Mammary epithelial cell (primary cell): ENCODE results near the gene ZFR.

Experiments used
- EZH2 ChIP-seq: IDR thresholded peaks from 2 replicates; pipeline ENCODE4 v1.6.1; 2012; ENCODE audit warnings: low read length, inconsistent platforms, borderline replicate concordance
- TF ChIP-seq, protein P1 (sequence below), 2 donors: IDR thresholded peaks in 1 of 2; conservative IDR thresholded peaks in 1 of 2; 2 replicates each; pipeline ENCODE4 v1.5.1; 2011 to 2012; ENCODE audit warnings: inconsistent platforms in 2 of 2, low read length in 2 of 2, mild to moderate bottlenecking in 2 of 2, control low read depth in 1 of 2, low read depth in 1 of 2; ENCODE audit not compliant: insufficient read depth in 1 of 2; ENCODE audit errors: extremely low read depth in 1 of 2

DNA sequence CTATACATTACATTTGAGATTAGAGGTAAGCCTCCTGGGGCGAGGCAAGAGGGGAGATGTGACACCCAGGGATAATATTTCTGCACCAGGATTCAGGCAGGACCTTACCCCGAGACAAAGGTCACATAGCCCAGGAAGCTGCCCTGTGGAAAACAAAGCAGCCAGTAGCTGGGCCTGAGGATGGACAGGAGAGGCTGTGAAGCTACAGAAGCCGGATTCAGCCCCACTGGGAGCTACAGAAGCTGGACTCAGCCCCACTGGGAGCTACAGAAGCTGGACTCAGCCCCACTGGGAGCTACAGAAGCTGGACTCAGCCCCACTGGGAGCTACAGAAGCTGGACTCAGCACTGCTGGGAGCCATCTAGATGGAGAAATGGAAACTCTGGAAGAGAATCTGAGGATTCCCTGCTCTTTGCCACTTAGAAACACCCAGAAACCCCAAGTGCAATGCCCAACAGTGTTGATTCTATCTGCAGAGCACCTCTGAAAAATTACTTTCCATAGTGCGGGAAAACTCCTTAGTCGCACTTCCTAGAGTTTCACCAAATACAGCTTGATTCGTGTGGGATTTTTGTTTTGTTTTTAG, 46.5 kb upstream of the ZFR start:
- TF ChIP-seq, protein P1, sequence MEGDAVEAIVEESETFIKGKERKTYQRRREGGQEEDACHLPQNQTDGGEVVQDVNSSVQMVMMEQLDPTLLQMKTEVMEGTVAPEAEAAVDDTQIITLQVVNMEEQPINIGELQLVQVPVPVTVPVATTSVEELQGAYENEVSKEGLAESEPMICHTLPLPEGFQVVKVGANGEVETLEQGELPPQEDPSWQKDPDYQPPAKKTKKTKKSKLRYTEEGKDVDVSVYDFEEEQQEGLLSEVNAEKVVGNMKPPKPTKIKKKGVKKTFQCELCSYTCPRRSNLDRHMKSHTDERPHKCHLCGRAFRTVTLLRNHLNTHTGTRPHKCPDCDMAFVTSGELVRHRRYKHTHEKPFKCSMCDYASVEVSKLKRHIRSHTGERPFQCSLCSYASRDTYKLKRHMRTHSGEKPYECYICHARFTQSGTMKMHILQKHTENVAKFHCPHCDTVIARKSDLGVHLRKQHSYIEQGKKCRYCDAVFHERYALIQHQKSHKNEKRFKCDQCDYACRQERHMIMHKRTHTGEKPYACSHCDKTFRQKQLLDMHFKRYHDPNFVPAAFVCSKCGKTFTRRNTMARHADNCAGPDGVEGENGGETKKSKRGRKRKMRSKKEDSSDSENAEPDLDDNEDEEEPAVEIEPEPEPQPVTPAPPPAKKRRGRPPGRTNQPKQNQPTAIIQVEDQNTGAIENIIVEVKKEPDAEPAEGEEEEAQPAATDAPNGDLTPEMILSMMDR (conservative IDR thresholded peaks at IDR 0.05 in 1 of 2, IDR thresholded peaks at IDR 0.05 in 1 of 2; ENCODE audit: extremely low read depth in 1 of 2, insufficient read depth in 1 of 2, low read depth in 1 of 2, low read length in 2 of 2) = no peak
- TF ChIP-seq EZH2 = no peak
